Measurements from ENCODE around the gene IGFLR1.

- TF ChIP-seq CTCF (IDR thresholded peaks at IDR 0.05; ENCODE audit: low read depth, low read length) (no peak), POLR2A (IDR thresholded peaks at IDR 0.05; ENCODE audit: extremely low read depth, insufficient read length) (no peak), MYC (IDR thresholded peaks at IDR 0.05; ENCODE audit: low read depth, low read length) (no peak)
These were observed 44.3 kb upstream of the IGFLR1 start for GRCh38 chr19:35786299-35787160.

Measured in NB4 (cell line).